Muscle of back (tissue), 11 donors: ENCODE data around the gene RAB11FIP2. TPM values are rescaled to one million over a fixed set of nuclear protein-coding genes. Genes with fewer than 3 reads are reported as not detected.

Experiments
- DNase-seq, 3 donors: peaks; one replicate each; pipeline versions ENCODE4 v3.0.0 to v3.0.0-alpha.2; 2013
- polyA plus RNA-seq, 10 donors: library from polyadenylated mRNA; unstranded; fragments of 120-200 nt; gene quantifications; one replicate each; pipeline ENCODE4 v1.2.1, GENCODE V29; 2013; ENCODE audit not compliant: insufficient read length in 10 of 10

The RAB11FIP2 gene
- polyA plus RNA-seq, 10 donors: 19.4 to 26.2 (median 22.3) TPM

DNA sequence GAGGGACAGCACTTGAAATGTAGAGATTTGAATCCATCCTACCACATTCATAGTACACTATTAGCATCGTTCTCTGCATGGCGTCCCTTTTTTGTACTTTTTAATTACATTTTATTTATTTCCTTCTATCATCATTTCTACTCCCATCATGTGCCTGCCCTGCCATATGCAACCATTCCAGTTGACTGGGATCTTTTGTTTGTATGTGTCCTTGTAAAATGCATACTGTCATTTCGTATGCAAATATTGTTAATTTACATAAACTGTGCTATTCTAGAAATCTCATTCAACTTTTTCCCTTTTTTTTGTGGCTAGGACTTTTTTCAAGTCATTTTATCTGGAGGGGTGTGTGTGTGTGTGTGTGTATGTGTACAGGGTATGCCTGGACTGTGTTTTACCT, 57.9 kb downstream of the RAB11FIP2 start:
- no peak for DNase-seq

DNA sequence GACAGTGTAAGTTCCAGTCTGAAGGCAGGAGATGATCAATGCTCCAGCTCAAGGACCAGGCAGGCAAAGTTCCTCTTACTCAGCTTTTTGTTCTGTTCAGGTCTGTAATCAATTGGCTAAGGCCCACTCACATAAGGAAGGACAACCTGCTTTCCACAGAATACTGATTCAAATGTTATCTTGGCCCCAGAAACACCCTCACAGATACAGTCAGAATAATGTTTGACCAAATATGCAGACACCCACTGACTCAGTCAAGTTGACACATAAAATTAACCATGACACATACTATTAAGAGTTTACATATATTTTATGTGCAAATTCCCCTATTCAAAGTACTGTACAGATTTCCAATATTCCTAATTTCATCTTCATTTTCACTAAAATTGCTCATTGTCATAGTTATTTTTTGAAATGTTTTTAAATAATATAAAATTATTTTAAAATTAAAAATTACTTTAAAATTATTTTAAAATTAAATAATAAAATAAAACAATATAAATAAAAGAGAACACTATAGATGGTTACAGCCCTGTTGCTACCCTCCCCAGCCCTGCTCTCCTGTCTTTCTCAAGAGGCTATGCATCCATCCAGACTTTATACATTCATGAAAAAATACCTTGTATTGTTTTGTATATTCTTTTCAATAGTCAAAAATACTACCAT, 59.4 kb downstream of the RAB11FIP2 start:
- no peak for DNase-seq

DNA sequence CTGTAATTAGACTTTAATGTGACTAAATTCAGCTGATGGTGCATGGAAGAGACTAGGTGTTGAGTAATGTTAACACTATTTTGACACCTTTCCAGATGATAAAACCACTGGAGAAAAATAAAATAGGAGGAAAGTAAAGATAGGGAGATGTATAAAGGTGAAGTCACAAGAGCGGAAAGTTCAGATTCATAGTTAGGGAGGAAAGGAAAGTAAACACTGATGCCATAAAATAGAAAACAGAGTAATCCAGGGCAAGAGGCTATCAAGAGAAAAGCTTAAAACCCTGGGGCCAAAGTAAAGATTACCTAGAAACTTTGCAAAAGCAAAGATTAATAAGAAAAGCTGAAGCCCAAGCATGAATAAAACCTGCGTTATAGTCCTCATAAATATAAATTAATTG, 62.8 kb downstream of the RAB11FIP2 start:
- DNase-seq: no peak

DNA sequence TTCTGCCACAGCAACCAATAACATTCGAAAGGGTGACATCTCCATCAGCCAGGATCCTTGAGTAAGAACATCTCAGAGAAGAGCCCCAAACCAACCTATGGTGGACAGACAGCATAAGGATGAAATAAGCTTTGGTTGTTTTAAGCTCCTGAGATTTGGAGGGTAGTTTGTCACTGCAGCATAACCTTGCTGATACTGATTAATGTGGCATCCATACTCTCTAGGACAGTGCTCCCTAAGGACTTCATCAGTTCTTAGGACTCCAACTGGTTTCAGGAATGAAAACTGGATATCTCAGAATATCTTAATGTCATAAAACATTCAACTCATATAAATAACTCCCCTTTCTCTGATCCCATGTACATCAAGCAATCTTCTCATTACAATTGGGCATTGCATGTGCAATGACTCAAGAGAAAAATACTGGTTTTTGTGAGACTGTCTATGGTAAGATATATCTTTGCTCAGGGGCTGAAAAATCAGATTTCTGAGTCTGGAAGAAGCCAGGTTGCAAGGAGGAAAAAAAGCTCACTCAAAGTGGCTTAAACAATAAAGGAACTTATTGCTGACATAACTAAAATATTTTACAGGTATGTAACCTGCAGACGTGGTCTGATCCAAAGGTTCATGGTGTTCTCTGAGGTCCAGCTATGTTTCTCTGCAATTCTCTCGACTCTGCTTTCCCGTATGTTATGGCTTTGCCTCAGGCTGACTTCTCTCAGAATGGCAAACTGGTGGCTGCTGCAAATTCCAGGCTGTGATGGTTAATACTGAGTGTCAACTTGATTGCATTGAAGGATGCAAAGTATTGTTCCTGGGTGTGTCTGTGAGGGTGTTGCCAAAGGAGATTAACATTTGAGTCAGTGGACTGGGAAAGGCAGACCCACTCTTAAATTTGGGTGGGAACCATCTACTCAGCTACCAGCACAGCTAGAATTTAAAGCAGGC, 65.7 kb downstream of the RAB11FIP2 start:
- no peak for DNase-seq

DNA sequence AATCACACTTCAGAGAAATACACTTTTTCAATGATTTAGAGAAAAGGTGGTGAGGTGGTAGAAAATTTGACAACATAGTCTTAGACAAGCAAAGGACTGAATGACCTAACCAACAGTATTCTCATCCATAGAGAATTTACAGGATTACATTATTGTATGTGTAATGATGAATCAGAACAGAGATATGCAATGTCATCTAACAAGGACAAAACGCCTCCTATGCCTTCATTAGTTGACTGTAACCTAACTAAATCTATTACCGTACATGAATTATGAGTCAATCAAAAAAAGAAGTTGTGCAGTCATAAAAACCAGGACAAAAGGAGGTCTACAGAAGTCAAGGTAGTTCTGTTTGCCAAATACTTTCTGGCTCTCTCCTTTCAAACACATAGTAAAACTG, 66.5 kb downstream of the RAB11FIP2 start:
- DNase-seq: peak in 1 of 3 donors; percentile 53

DNA sequence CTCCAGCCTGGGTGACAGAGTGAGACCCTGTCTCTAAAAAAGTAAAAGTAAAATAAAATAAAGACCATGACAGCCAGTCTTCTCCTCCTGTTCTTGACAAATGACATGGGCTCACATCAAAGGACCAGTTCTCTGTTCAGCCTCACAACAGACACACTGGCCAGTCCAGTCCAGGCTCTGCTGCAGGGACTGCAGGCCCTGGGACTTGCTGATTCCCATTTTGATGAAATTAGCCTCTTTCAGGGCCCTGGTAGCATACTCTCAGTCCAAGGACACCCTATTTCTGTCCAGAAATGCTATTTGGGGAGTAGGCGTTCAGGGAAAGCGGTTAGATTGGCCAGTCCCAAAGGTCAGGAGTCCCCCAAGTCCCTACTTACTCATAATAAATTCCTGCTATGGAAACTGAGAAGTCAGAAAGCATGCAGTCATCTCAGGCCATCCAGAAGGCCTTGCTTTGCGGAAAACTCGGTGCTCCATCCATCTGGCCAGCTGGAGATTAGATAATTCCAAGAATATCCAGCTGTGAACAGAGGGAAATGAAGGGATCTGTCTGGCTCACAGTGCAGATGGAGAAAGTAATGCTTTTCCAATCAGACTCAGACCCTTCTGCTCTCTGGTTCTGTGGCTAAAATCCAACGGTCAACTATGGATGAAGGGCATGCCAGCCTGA, 74.4 kb downstream of the RAB11FIP2 start:
- peak; percentile 75 to 94 (median 88) for DNase-seq

DNA sequence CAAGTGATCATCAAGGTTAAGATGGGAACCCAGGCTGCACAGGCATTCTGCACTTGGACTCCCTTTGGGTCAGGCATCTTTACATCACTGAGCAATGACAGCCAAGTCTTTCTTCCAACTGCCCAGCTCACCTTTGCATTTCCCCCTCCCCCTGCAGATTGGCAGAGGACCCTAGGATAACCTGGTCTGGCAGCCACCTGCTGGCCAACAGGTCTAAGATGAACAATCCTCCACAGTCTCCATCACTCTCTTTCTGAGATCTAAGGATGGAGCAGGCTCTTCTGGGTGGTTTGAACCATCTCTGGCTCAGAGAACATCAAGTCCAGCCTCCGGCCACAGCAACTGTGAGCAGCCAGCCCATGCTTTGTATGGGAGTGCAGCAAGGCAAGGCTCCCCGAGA, 75.8 kb downstream of the RAB11FIP2 start:
- no peak for DNase-seq

DNA sequence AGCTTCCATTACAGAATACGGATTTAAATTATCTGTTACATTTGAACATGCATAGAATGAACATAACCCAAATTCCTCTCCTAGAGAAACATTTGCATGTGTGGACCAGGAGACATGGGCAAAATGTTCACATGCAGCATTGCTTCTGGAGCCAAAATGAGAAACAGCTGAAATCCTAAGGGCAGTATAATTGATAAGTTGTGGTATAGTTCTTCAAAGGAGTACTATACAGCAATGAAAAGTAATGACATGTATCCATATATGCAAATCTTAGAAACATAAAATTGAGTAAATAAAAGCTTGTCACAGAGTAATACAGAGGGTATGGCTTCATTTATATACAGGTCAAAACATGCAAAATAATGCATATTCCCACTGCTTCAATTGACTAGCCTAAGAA, 77.1 kb downstream of the RAB11FIP2 start:
- DNase-seq: no peak

DNA sequence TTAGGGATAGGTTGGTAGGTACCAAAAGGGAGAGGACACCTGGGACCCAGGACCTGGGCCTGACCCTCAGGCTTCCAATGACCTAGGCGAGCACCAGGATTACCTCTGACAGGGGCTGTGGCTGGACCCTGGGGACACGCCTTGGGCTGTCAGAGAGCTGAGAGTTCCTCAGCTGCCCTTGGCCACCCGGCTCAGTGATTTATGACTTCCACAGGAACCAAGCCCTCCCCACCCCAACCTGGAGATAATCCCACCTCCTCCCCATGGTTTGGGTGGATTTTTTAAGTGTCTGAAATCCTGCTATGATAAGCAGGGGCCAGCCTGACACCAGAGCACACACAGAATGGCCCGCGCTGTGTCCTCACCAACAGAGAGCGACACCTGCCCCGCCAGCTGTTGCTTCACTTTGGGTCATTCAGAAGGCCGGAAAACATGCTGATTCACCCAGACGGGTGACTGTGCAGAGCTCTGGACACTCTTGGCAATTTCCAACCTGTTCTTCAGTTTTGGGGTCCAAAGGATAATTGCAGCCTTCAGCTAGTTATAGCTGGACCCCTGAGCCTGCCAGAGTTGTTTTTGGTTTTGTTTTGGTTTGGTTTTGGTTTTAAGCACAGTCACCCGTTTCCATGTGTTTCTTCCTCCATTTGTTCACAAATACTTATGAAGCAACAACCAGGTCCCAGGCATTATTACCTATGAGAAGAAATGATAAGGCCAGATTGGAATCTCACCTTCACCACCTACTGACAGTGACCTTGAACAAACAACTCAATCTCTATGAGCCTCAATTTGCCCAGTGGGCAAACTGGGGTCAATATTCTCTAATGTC, 78.2 kb downstream of the RAB11FIP2 start:
- DNase-seq: no peak

DNA sequence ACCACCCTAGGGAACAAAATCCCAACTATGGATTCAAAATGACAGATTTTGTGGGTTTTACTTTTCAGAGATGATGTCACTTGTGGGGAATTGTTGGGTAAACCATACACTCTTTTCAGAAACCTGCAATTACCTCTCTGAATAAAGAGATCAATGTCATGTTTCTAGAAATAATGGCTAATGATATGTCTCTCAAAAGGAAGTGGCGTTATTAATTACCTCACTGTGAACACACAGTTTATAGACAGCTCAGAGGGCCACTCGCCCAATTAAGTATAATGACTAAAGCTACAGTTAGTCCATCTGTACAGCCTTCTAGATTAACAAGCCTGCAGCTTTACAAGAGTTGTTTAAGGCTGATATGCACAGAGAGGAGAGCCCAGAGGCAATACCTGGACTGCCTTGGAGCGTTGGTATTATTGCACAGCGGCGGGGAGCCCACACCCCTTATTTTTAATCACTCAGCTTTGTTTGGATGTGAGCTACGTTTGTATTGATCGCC, 79.5 kb downstream of the RAB11FIP2 start:
- DNase-seq: no peak

DNA sequence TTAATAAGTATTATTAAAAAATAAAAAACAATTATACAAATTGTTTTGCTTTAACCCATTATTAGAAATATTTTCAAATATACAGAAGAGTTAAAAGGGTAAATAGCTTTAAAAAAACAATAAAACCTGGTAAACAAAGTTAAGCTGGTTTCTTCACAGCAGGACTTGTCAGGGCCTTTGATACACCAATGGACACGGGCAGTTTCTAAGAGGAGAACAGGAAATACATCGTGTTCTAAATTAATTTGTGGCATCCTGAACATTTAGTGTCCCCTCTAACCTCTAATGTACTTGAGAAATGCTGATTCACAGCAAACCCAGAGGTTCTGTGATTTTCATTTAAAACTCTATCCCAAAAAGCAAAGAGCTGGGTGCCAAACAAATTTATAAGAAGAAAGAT, 80.8 kb downstream of the RAB11FIP2 start:
- no peak for DNase-seq

DNA sequence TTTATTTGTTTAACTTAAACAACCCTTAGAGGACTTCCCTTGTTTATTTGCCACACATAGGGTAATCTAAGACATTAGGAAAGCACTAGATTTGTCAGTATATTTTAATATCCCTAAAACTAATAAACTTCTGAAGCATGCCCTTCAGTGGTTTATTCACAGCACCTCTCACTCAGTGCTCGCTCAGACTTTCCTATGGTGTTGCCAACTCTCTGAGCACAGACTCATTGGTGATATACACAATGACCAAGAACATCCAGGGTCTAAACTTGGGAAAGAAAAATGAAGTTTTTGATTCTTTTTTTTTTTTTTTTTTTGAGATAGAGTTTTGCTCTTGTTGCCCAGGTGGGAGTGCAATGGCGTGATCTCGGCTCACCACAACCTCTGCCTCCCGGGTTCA, 82.2 kb downstream of the RAB11FIP2 start:
- peak in 2 of 3 donors; percentile 27 to 43 for DNase-seq

DNA sequence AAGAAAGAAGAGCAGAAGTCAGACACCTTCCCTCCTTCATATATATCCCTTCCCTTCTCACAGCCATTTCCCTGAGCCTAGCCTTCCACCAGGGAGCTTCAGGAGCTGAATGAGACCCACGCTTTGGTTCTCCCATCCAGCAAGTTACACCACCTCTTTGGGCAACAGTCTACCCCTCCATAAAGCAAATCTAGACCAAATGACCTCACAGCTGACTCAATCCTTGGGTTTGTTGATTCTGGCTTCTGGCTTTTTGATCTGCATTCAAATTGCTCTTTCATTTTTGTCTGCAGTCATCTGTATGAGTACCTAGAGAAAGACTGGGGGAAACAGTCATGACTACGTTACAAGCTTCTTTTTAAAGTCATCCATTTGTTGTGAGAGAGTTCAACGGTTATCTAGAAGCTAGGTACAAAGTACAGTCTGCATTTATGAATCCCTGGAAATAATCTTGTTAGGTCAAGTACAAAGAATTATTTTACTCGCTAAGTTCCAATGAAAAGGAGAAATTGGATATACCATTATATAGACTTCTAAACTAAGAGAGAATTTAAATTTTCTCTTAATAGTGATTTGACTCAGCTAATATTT, 86.3 kb downstream of the RAB11FIP2 start:
- no peak for DNase-seq

DNA sequence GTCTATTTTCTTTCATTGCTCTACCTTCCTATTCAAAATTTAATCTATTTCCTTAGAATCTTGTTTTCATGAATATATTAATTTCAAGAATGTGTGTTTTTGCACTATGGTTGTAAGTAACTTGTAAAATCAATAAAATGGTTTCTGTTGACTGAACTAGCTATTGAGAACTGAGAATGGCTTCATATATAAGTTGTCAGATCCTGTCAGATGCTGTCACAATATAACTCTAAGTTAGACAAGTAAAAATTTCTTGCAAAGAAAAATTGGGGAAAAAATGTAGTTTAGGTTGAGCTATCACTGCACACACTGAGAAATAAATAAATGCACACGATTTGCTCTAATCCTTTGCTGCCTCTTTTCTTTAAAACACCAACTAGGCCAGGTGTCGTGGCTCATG, 89.8 kb downstream of the RAB11FIP2 start:
- DNase-seq: no peak

DNA sequence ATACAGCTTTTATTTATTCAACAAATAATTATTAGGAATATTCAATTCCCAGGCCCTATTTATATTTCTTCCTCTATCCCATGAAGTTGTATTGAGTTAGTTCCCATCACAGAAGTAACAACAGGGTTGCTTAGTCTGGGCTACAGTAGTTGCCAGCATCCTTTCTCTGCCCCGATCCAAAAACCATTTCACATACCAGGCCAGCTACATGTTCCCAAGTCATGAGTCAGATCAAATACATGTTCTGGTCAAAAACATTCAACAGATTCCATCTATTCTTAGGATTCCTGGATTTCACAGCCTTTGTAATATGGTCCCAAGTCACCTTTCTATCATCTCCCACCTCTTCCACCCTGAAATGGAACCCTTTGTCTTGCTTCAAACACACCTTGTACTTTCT, 91.6 kb downstream of the RAB11FIP2 start:
- DNase-seq: no peak
